Measurements from ENCODE around the gene CHGA.

CHGA gene, protein sequence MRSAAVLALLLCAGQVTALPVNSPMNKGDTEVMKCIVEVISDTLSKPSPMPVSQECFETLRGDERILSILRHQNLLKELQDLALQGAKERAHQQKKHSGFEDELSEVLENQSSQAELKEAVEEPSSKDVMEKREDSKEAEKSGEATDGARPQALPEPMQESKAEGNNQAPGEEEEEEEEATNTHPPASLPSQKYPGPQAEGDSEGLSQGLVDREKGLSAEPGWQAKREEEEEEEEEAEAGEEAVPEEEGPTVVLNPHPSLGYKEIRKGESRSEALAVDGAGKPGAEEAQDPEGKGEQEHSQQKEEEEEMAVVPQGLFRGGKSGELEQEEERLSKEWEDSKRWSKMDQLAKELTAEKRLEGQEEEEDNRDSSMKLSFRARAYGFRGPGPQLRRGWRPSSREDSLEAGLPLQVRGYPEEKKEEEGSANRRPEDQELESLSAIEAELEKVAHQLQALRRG

DNA sequence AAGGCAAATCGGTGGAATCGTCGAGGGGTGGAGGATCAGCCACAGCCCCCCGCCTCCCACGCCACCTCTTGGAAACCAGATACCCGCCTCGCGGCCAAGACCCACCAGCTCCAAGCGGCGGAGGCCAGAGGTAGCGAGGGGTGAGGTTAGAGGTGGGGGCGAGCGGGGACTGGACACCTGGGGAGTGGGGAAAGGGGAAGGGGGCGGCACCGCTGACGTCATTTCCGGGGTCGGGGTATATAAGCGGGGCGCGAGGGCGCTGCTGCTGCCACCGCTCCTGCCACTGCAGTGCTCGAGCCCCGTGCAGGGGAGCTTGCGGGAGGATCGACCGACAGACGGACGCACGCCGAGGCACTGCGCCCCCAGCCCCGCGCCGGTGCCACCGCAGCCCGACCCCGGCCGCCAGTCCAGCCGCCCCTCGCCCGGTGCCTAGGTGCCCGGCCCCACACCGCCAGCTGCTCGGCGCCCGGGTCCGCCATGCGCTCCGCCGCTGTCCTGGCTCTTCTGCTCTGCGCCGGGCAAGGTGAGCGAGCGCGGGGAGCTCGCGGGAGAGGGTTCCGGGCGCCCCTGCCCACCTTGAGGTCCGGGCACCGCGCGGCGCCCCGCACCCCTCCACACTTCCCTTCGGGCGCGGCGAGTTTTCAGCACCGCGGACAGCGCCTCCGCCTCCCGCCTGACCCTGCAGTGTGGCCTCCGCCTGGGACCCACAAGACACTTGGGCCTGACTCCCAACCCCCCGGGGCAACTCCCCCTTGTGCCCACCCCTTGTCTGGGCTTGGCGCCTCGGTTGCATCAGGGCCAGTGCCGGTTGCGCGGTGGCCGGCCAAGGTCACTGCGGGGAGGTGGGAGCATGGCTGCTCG lies at the start of gene CHGA:
Gene CHGA, plus strand, starts transcription at position 268 of the 861 bp plus-strand sequence. Its CDS starts 210 bp downstream, at position 478.
- DNase-seq: no peak

DNA sequence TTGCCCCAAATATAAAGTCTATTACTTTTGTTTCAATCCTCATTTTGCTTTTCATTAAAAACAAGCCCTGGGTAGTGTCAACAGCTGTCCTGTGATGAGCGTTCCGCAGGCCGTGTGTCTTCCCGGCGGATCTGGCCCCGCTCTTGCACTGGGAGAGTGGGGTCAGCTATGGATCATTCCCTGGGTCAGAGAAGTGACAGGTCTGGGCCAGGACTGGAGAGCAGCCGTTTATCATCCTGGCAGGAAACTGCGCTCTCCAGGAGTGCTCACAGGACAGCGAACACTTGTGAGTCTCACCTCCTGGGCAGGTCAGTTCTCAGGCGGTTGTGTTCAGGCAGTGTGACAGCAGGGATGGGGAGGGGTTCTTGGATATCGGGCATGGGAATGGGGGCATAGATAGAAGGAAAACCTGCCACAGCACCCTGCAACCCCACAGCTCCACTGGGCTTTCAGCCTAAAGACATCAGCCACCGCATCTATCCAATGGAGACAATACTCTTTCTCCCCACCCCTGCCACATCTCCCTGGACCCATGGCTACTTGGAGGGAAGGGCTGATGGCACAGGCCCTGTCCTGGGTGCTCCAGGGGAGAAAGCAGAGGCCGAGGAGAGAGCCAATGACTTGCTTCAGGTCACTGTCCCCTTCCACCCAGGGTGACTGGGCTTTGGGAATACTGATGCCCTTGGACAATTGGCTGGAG lies 47.8 kb upstream of the CHGA start:
- DNase-seq: no peak

DNA sequence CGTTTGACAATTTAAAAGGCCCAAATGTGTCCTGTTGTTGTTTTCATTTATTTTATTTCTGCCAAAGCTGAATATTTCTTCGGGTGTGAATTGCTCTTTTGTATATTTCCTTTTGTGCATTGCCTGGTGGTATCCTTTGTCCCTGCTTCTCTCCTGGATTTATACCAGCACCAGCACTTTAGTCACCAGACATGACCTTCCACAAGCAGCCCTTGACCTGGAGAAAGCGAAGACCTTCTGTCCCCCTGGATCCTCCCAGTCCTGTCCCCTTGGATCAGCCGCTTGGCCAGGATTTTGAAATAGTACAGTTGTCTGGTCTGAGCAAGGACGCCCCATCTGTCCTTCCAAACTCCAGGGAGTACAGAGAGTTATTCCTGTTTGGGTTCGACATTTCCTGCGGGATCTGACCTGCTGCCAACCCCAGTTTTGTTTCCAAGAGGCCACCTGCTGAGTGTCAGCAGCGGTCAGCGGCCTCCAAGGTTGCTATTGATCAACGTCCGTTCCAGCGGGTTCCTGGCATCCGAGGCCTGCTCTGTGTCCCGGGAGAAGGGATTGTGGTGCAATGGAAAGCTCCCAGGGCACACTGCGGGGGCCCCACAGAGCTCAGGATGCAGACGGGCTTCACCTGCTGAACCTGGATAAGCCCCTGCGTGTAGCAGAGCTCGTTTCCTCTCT lies 45.1 kb upstream of the CHGA start:
- DNase-seq: no peak

DNA sequence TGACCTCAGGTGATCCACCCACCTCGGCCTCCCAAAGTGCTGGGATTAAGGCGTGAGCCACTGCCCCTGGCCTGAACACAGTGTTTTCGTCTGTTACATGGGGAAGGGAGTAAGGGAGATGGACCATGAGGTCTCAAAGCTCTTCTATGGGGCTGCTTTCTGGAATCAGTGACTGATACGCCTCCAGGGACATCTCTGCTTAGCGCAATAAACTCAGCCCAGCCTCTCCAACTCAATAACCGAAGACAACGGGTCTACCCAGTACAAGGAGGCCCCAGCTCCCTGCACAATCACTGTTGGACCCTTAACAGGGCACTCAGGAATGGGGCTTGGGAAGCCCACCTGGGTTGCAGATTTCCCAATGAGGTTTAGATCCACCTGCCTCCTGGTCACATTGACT lies 42.6 kb upstream of the CHGA start:
- DNase-seq: no peak

DNA sequence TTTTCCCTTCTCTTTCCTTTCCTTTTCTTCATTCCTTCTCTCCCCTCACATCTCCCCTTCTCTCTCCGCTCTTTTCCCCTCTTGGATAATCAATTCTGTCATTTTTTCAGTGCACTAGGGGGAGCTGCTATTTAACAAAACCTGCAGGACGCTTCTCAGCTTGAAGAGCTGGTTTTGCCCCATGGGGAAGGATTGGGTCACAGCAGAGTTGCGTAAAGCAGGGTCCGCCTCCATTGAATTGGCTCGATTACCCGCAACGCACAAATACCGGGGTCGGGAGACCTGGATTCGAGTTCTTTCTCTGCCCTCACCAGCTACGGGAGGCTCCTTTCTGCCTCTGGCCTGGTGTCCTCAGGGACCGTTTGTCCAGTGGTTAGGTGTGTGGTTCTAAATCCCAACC lies 42.1 kb upstream of the CHGA start:
- no peak for DNase-seq

DNA sequence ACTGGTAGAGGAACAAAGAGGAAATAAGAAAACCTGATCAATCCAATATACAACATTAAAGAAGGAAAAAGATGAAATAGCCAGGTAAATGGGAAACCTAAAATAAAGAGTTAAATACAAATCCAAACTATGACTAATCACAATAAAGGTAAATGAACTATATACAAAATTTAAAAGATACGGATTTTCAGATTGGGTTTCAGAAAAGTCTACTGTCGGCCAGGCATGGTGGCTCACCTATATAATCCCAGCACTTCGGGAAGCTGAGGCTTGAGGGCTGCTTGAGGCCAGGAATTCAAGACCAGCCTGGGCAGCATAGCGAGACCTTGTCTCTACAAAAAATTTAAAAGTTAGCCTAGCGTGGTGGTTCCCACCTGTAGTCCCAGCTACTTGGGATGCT lies 39.9 kb upstream of the CHGA start:
- DNase-seq: no peak

DNA sequence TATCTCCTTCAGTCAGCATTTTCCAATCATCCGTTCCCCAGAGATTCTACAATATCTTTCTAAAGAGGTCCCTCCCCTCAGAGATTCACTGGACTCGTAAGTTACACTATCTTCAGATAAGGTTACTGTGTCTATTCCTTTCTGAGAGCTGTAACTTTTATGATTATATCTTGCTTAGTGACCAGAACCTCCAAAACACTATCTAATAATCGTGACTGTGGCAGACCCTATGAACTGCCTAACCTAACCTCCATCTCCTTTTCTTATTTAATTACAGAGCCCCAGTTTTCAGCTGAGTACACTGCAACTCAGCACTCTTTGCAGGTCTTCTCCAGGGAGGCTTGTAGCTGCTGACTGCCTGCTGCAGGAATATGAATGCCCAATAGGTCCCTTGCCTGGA lies 38.5 kb upstream of the CHGA start:
- no peak for DNase-seq

DNA sequence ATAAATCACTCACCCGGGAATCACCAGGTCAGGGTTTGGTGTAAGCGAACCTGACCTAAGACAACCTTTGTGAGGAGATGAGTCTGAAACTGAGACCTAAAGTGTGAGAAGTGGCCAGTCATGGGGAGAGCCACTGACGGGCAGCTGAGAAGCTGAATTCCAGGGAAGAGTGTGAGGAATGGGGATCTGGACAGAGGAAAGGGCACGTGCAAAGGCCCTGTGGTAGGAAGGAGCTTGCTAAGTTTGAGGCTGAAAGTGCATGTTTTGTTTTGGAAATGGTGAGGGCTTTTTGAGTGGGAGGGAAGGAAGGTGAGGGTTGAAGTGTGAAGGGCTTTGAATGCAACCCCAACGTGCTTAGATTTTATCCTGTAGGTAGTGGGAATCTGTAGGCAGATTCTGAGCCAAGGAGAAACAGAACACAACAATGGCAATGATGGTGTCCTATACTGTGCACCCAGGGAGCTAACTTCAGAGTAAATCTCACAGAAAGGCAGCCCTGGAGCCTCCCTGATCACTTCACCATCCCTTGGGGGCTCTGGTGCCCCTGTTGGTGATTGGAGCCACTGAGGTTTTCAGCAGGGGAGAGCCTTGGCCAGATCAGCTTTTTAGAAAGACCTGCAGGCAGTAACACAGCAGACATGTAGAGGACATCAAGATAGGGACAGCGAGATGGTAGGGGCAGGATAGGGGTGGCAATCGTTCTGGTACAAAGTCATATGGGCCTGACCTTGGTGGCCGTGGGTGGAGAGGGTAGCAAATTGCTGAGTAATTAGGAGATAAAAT lies 37.5 kb upstream of the CHGA start:
- no peak for DNase-seq

DNA sequence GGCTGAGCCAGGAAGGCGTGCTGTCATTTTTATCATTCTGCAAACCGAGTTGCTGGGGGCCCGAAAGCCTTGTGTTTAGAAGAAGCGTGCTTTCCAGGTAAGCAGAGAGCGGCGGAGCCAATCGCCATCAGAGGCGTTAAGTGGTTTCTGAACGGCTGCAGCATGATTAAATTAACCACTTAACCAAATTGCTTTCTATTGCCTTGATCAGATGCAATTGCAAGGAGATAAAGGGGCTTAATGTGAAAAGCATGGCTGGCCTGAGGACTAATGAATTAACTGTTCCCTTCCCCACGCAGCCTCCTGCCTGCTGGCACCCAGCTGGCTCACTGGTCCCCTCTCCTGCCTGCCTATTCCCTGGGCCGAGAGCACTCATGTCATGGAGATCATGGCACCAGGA lies 36.6 kb upstream of the CHGA start:
- DNase-seq: no peak

DNA sequence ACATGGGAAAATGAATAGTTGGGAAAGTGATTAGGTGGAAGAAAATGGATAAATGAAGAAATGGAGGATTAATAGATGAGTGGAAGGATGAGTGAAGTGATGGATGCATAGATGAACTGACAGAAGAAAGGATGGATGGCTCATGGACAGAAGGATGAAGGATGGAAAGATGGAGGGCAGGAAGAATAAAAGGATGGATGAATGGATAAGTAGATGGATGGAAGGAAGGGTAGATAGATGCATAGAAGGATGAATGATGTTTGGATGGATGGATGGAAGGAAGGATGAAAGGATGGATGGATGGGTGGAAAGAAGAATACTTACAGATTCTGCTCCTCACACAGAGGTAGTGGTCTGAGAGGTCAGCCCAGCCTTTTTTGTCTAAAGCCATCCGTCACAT lies 35.8 kb upstream of the CHGA start:
- no peak for DNase-seq

DNA sequence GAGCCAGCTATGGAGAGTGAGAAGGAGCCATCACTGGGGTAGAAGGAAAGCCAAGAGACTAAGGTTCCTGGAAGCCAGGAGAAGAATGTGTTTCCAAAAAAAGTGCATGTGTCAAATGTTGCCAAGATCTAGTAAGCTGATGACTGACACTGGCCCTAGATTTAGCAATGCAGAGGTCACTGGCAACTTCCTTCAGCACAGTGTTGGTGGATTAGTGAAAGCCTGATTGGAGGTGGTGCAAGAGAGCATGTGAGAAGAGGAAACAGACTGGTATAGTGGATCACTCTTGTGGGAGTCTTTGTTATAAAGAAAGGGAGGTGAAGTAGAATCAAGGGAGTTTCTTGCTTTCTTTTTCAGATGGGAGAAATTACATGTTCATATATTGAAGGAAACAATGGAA lies 34.1 kb upstream of the CHGA start:
- no peak for DNase-seq

DNA sequence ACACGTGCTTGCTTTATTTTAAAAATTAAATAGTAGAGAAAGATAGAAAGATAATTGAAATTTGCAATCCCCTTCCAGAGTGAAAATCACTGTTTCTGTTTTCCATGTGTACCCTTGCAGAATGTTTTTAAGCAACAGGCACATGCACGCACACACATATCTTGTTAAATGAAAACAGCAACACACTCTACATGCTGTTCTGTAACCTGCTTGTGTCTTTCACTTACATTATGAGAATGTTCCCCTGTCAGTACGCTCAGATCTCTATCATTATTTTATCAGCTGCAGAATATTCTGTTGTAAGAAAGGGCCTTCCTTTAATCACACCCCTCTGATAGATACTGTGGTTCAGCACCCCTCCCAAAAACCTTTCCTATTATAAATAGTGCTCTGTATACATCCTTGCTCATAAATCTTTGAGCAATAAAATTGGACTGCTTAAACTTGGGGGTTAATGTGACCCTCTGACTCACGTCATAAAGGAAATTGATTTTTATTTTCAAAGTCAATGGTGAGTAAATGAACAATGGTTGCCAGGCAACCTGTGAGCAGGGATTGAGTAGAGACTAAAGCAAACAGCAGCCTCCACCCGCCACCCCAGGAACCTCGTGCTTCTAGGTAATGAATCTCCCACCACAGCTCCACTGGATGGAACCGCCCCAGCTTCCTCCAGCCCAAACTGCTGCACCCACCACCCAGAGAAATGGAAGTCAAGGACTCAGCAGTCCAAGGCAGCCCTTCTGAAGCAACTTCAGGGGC lies 31.9 kb upstream of the CHGA start:
- DNase-seq: no peak

DNA sequence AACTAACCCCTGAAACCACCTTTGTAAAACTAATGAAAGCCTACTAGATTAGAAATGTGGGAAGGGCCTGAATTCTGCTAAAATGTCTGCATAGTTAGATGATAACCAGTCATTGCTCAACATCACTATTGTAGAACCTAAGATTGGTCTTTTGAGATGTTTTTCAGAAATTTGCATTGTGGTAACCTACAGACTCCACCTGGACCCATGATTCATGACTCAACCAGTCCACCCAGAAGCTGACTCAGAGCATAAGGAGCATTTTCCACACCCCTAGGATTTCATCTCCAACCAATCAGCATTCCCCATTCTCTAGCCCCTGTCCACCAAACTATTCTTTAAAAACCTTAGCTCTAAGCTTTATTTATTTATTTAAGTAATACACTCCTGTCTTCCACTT lies 30.4 kb upstream of the CHGA start:
- no peak for DNase-seq

DNA sequence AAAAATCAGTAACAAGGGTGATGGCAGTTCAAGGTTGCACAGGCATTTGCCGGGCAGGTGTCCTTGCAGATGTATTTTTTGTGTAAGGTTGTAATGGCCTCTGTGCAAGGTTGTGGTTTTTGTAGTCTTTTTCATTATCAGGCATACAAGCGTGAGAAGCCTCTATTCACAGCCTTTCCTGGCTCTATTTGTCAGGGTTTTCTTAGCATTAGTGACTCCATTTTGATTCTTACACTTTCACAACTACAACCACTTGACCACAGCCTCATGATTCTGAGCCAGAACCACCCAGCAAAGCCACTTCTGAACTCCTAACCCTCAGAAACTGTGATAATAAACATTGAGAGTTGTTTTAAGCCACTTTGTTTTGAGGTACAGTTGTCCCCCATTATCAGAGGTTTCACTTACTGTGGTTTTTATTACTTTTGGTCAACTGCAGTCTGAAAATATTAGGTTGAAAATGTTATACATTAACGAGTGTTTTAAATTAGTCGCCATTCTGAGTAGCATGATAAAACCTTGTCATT lies 27.5 kb upstream of the CHGA start:
- no peak for DNase-seq

DNA sequence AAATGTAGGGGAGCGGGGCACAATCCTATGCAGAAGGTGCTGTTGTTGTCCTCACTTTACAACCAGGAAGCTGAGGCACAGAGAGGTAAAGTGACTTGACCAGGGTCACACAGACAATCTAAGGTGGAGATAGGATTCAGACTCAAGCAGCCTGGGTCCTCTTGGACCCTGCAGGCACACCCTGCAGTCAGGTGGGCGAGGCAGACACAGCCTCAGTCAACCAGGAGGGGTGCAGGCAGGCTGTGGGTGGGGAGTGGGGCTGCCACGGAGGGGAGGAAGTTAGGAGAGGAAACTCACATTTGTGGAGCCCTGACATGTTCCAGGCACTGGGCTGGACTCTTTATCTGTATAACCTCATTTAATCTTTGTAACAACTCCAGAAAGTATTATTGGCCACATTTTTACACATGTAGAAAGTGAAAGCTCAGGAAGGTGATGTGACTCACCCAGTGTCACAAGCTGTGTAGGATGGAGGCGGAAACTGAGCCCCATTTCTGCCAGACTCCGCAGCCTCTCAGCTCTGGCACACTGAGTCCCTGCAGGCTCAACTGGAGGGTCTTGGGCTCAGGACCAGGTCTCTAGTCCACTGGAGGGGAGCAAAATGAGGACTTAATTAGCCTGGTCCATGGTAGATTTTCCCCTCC lies 24.9 kb upstream of the CHGA start:
- no peak for DNase-seq

DNA sequence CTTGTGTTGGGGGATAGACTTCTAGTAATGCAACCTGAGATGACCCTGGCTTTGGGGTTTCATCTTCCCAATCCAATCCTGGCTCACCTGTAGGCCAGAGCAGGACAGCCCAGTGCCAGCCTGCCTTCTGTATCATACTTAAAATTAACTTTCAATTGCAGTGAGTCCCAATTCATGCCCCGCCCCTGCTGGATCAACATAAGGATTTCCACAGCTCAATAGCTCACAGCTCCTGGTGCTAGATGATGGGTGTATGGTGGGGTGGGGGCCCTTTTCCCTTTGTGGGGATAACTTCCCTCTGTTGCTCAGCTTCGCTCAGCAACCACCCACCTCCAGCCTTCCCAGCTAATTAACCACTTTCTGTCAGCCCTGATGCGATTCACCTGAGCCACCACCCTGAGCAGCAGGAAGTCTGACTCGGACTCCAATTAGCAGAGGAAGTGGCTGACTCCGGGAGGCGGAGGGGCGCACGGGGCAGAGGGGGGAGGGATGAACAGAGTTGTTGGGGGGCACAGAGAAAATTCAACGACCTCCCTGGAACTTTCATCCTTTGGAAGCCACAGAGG lies 24.3 kb upstream of the CHGA start:
- DNase-seq: no peak

DNA sequence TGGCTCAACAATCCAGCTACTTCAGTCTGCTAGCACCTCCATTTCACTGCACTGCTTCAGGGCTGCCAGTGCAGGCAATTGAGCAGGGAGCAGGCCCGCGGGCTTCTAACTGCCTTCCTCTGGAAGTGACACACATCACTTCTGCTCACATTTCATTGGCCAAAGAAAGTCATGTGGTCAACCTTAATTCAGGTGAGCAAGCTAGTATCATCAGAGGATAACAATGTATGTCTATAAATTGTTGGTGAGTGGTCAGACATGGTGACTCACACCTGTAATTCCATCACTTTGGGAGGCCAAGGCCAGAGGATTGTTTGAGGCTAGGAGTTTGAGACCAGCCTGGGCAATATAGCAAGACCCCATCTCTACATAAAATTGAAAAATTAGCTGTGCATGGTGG lies 22.3 kb upstream of the CHGA start:
- no peak for DNase-seq

DNA sequence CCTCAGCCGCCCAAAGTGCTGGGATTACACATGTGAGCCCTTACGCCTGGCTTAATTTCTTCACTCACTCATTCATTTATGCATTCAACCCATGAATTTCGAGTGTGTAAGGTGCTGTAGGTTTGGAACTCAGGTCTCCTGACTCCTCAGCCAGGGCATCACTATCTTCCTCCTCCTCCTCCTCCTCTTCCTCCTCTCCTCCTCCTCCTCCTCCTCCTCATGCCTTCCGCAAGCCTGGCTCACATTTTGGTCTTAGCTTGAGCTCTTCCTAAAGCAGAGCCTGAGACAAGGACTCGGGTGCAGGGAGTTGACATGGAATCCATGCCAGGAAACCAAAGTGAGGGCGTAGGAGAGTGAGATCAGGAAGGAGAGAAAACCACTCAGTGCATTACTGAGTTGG lies 20.8 kb upstream of the CHGA start:
- no peak for DNase-seq

DNA sequence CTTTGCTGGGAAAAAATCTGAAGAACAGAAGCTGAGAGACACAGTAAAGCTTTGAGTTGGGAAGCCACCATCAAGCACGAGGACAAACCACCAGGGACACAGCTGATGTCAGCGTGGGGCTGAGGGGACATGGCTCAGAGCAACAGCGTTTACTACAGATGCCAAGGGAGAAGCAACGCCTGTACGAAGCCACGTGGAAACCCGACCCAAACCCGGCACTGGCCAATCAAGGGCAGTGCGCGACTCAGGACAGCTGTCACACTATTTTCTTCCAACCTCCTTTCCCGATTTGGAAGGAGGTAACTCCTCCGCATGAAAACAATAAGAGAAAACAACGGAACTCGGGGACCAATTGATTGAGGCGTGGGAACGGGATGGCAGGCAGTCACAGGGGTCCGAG lies 20.2 kb upstream of the CHGA start:
- no peak for DNase-seq

DNA sequence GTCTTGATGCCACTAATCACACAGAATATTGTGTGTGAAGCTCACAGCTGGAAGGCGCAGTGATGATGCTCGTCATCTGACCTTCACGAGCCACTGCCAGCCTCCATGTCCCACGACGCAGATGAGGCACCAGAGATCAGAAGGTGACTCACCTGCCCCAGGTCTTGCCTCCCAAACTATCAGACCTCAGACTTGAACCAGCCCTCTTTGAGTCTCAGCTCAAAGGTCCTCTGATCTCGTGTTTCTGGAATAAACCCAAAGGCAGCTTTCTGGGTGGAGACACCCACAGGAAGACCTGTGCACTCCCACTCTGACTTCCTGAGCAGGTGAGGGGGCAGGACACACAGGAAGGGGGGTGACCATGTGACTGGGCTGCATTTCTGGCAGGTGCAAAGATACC lies 19.6 kb upstream of the CHGA start:
- DNase-seq: no peak

All from kidney glomerular epithelial cell (primary cell).